ENCODE measurements around the gene RIMOC1.
"Not testable (repeated sequence)": the region's sequence is repeated elsewhere in the genome, so short reads cannot be mapped to it uniquely, and the experiment has no call there.

The RIMOC1 gene

DNA sequence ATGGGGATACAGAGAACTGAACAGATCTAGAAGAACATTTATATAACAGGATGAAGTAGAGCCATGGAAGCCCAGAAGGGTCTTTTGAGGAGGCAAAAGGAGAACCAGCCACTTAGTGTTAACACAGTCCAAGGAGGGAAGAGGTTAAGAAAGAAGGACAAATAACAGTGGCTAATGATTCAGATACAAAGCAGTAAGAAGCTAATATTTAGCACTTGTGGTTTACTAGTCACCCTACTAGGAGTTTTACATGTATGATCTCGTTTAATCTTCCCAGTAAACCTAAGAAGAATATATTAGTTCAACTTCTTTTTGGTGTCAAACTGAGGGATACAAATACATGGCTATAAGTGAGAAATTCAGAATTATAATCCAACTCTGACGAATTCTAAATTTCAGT is 28.6 kb downstream of the RIMOC1 start:
- TF ChIP-seq ZNF274 (IDR thresholded peaks at IDR 0.05; ENCODE audit: low read depth, low read length), result no peak
- TF ChIP-seq SUZ12 (IDR thresholded peaks at IDR 0.05; ENCODE audit: extremely low read depth, insufficient read depth, insufficient read length), result no peak
- TF ChIP-seq YY1 (IDR thresholded peaks at IDR 0.05; ENCODE audit: insufficient read depth, insufficient read length), result no peak
- no peaks in the 10 kb centered on the region for H3K4me1 ChIP-seq (ENCODE audit: insufficient read depth, insufficient read length)
- H3K9me3 ChIP-seq (ENCODE audit: insufficient read depth, low read length), result no peaks in the 10 kb centered on the region
- no peaks in the 10 kb centered on the region for H3K36me3 ChIP-seq (ENCODE audit: insufficient read depth, insufficient read length, low read length)
- H3K4me3 ChIP-seq (ENCODE audit: insufficient read length, low read depth), result no peak overlapping the region
- no peaks in the 10 kb centered on the region for H3K27me3 ChIP-seq (ENCODE audit: insufficient read depth, insufficient read length)
- H3K9ac ChIP-seq (ENCODE audit: insufficient read length, low read depth), result no peak overlapping the region
- no peak for DNase-seq (ENCODE audit: low read depth, low spot score)

- Histone ChIP-seq H3K4me3 (ENCODE audit: insufficient read length, low read depth) (no peak overlapping the region), H3K9ac (ENCODE audit: insufficient read length, low read depth) (no peak overlapping the region)
Observed at GRCh38 chr5:41935544-41935943, 31.4 kb downstream of the RIMOC1 start.

DNA sequence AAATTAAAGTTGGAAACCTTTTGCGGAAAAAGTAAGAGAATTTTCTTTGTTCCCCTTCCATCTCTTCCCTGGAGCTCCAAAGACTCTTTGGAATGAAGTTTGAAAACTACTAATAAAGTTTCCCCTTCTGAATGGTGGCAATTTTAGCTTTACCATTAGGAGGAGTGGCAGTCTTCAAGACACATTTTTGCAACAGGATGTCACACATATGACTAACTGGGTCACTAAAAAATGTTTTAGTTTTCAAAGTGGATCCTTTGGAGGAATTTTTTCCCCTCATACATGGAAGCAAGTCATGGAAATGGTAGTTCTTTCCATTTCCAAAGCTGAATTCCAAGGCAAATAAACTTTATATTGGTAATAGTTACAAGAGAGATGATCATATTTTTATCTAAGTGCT is 36.5 kb downstream of the RIMOC1 start:
- Histone ChIP-seq H3K27me3 (ENCODE audit: insufficient read depth, insufficient read length) (no peaks in the 10 kb centered on the region), H3K4me3 (ENCODE audit: insufficient read length, low read depth) (no peak overlapping the region), H3K9ac (ENCODE audit: insufficient read length, low read depth) (no peak overlapping the region), H3K4me1 (ENCODE audit: insufficient read depth, insufficient read length) (no peaks in the 10 kb centered on the region), H3K36me3 (ENCODE audit: insufficient read depth, insufficient read length, low read length) (peaks cover 2% of the 10 kb centered on the region), H3K9me3 (ENCODE audit: insufficient read depth, low read length) (no peaks in the 10 kb centered on the region)
- no peak for DNase-seq (ENCODE audit: low read depth, low spot score)
- TF ChIP-seq ZNF274 (IDR thresholded peaks at IDR 0.05; ENCODE audit: low read depth, low read length) (no peak), SUZ12 (IDR thresholded peaks at IDR 0.05; ENCODE audit: extremely low read depth, insufficient read depth, insufficient read length) (no peak), YY1 (IDR thresholded peaks at IDR 0.05; ENCODE audit: insufficient read depth, insufficient read length) (no peak)

More at GRCh38 chr5:41935544-41935943, 31.4 kb downstream of the RIMOC1 start:
- H3K9me3 ChIP-seq (ENCODE audit: insufficient read depth, low read length), result no peaks in the 10 kb centered on the region
- TF ChIP-seq SUZ12 (IDR thresholded peaks at IDR 0.05; ENCODE audit: extremely low read depth, insufficient read depth, insufficient read length), result no peak
- H3K36me3 ChIP-seq (ENCODE audit: insufficient read depth, insufficient read length, low read length), result peaks cover 2% of the 10 kb centered on the region
- no peaks in the 10 kb centered on the region for H3K27me3 ChIP-seq (ENCODE audit: insufficient read depth, insufficient read length)
- H3K4me1 ChIP-seq (ENCODE audit: insufficient read depth, insufficient read length), result no peaks in the 10 kb centered on the region
- no peak for DNase-seq (ENCODE audit: low read depth, low spot score)

GRCh38 chr5:41945332-41945955 is 41.3 kb downstream of the RIMOC1 start:
- DNase-seq (ENCODE audit: low read depth, low spot score); H3K36me3 ChIP-seq (ENCODE audit: insufficient read depth, insufficient read length, low read length): not testable (repeated sequence)

GRCh38 chr5:41951224-41951623 is 47.1 kb downstream of the RIMOC1 start:
- no peak for DNase-seq (ENCODE audit: low read depth, low spot score)
- Histone ChIP-seq H3K4me3 (ENCODE audit: insufficient read length, low read depth) (no peak overlapping the region), H3K9me3 (ENCODE audit: insufficient read depth, low read length) (no peaks in the 10 kb centered on the region), H3K27me3 (ENCODE audit: insufficient read depth, insufficient read length) (no peaks in the 10 kb centered on the region), H3K9ac (ENCODE audit: insufficient read length, low read depth) (no peak overlapping the region), H3K4me1 (ENCODE audit: insufficient read depth, insufficient read length) (no peaks in the 10 kb centered on the region), H3K36me3 (ENCODE audit: insufficient read depth, insufficient read length, low read length) (no peaks in the 10 kb centered on the region)
- TF ChIP-seq YY1 (IDR thresholded peaks at IDR 0.05; ENCODE audit: insufficient read depth, insufficient read length) (no peak), SUZ12 (IDR thresholded peaks at IDR 0.05; ENCODE audit: extremely low read depth, insufficient read depth, insufficient read length) (no peak)

More at GRCh38 chr5:41945332-41945955, 41.3 kb downstream of the RIMOC1 start:
- not testable (repeated sequence) for H3K9ac ChIP-seq (ENCODE audit: insufficient read length, low read depth); H3K4me1 ChIP-seq (ENCODE audit: insufficient read depth, insufficient read length); H3K9me3 ChIP-seq (ENCODE audit: insufficient read depth, low read length); H3K27me3 ChIP-seq (ENCODE audit: insufficient read depth, insufficient read length); H3K4me3 ChIP-seq (ENCODE audit: insufficient read length, low read depth)

All from NT2/D1 (cell line).